Heart left ventricle (tissue), 16 donors: ENCODE results near the gene TMEM38A. TPM values are rescaled to one million over a fixed set of nuclear protein-coding genes. Genes with fewer than 3 reads are reported as not detected.

Source experiments
- ATAC-seq, 4 donors: fragments of 200-7000 bp; cut with Tn5 transposase; one replicate each; pipeline ENCODE4 v1.9.1; 2020 to 2022; ENCODE audit warnings: moderate library complexity in 4 of 4, mild to moderate bottlenecking in 3 of 4, moderate number of reproducible peaks in 1 of 4
- DNase-seq, 5 donors: peaks; one replicate each; pipeline ENCODE4 v3.0.0-alpha.2; 2020
- H3K27ac ChIP-seq, 12 donors: fragments of 200-600 bp; sonication (generic) in 4 of 12; one replicate each; pipeline versions ENCODE4 v1.5.0 to v1.8.0; 2016 to 2022; ENCODE audit warnings: mild to moderate bottlenecking in 2 of 12
- H3K27me3 ChIP-seq, 9 donors: fragments of 200-600 bp; sonication (generic) in 2 of 9; one replicate each; pipeline versions ENCODE4 v1.5.1 to v1.8.0; 2016 to 2022; ENCODE audit warnings: mild to moderate bottlenecking in 3 of 9
- H3K36me3 ChIP-seq, 9 donors: fragments of 200-600 bp; sonication (generic) in 2 of 9; one replicate each; pipeline versions ENCODE4 v1.5.0 to v1.8.0; 2018 to 2022; ENCODE audit warnings: mild to moderate bottlenecking in 2 of 9
- H3K4me1 ChIP-seq, 12 donors: fragments of 200-600 bp; sonication (generic) in 4 of 12; one replicate each; pipeline versions ENCODE4 v1.5.0 to v1.8.0; 2016 to 2022; ENCODE audit warnings: mild to moderate bottlenecking in 3 of 12
- H3K4me3 ChIP-seq, 12 donors: fragments of 200-600 bp; sonication (generic) in 4 of 12; one replicate each; pipeline versions ENCODE4 v1.5.0 to v1.8.0; 2017 to 2022; ENCODE audit warnings: mild to moderate bottlenecking in 9 of 12, moderate library complexity in 4 of 12
- H3K9me3 ChIP-seq, 12 donors: fragments of 200-600 bp; sonication (generic) in 4 of 12; one replicate each; pipeline versions ENCODE4 v1.5.0 to v1.8.0; 2016 to 2022; ENCODE audit warnings: mild to moderate bottlenecking in 1 of 12
- CTCF ChIP-seq, 12 donors: fragments of 200-600 bp; sonication (generic) in 4 of 12; IDR thresholded peaks; one replicate each; pipeline versions ENCODE4 v1.5.0 to v1.8.0; 2018 to 2022; ENCODE audit warnings: antibody characterized with exemption in 12 of 12, mild to moderate bottlenecking in 5 of 12
- POLR2A ChIP-seq, 2 donors: fragments of 450-650 bp; IDR thresholded peaks; one replicate each; pipeline ENCODE4 v1.6.1; 2017; ENCODE audit warnings: antibody characterized with exemption in 2 of 2, mild to moderate bottlenecking in 2 of 2, moderate library complexity in 2 of 2
- WGBS, 4 donors: extraction: QIAGEN DNeasy Blood & Tissue Kit in 2 of 4; methylation state at CpG; one replicate each; pipeline versions ENCODE4 v1.1.5 to v1.1.7; 2013 to 2018; 5-methylcytosine and 5-hydroxymethylcytosine counted together
- intact Hi-C, 10 donors: fragments of 100-400 bp; cut with DNase I; formaldehyde crosslinking; loops; one replicate each; pipeline versions ENCODE4 v1.11.1 to v1.14.2; 2022
- polyA plus RNA-seq, 2 donors: library from polyadenylated mRNA; stranded (reverse); fragments of 200-250 nt; gene quantifications; one replicate each; pipeline ENCODE4 v1.2.3, GENCODE V29; 2013
- total RNA-seq, 9 donors: library from RNA; depleted of rRNA in 2 of 9; stranded (reverse); fragments of >200 nt in 2 of 9; fragmentation: NEBNext Ultra II Directional in 3 of 9; extraction: Animal tissue kit (Norgen Biotek cat#: 25700) in 3 of 9; gene quantifications; one replicate each; pipeline versions ENCODE4 v1.1.0 to v1.2.4, GENCODE V29; 2016 to 2023
- donor health status: ischemic (EF 13 %, LVEDD 7.1; RV severe dilation, severe dysfunction).
- donor health status: healthy with polysubstance abuse.
- donor health status: DM: no; HTN: yes; CAD: no.
- donor health status: DM: no; HTN: no; CAD: no.
- donor health status: ischemic (EF 25% LVEDD 6.9; RV normal size, moderate dysfunction).
- donor health status: ischemic (EF 25% LVEDD 5.7; RV mildly dilated, moderate dysfunction).
- donor health status: healthy.
- donor health status: DM: yes; HTN: yes; CAD: no.
- donor health status: ischemic (EF 35%, LVEDD 5.7; RV mildly dilated, moderate dysfunction).
- donor health status: nonischemic (EF 11% LVEDD 7.7; RV severe dilation, severe dysfunction).
- donor health status: DM: yes; HTN: yes; CAD: no.
- donor health status: PGD.
- donor health status: ischemic (EF 29% LVEDD 5.4; RV normal size, mild dysfunction).
- donor health status: nonischemic (EF 23%, LVEDD 6.1; RV moderate dilation, normal function).

Gene TMEM38A
- total and polyA plus RNA-seq, 11 donors: 13.7 to 47.4 (median 27.2) TPM

- no peak for ATAC-seq
- peaks cover 0 to 2% (median 0%) of the 10 kb centered on the region in 12 donors for H3K9me3 ChIP-seq
- no peak for DNase-seq
- no peaks in the 10 kb centered on the region for H3K36me3 ChIP-seq
- intact Hi-C loops: no loop called here
- no peak overlapping the region for H3K4me3 ChIP-seq
- H3K27ac ChIP-seq: no peak overlapping the region
- TF ChIP-seq CTCF (IDR thresholded peaks at IDR 0.05) (no peak), POLR2A (IDR thresholded peaks at IDR 0.05) (no peak)
- H3K4me1 ChIP-seq: no peaks in the 10 kb centered on the region
- WGBS, 4 donors: 61 to 70% (median 65%) methylated on average over 4 of the region's 4 CpGs
- H3K27me3 ChIP-seq: peaks cover 0 to 3% (median 0%) of the 10 kb centered on the region in 9 donors
Measured at GRCh38 chr19:16737911-16738310, 77.0 kb downstream of the TMEM38A start.

GRCh38 chr19:16739546-16739945 is 78.6 kb downstream of the TMEM38A start:
- H3K36me3 ChIP-seq: no peaks in the 10 kb centered on the region
- peak in 1 of 5 donors; percentile 14 for DNase-seq
- no peaks in the 10 kb centered on the region for H3K27me3 ChIP-seq
- peaks cover 0 to 2% (median 0%) of the 10 kb centered on the region in 12 donors for H3K9me3 ChIP-seq
- intact Hi-C loops: no loop called here
- TF ChIP-seq POLR2A (IDR thresholded peaks at IDR 0.05): no peak
- TF ChIP-seq CTCF (IDR thresholded peaks at IDR 0.05): no peak
- ATAC-seq: no peak
- H3K4me1 ChIP-seq: no peaks in the 10 kb centered on the region
- no peak overlapping the region for H3K4me3 ChIP-seq
- WGBS, 4 donors: 23 to 28% (median 26%) methylated on average over 3 of the region's 3 CpGs
- no peak overlapping the region for H3K27ac ChIP-seq

Other genes with a start within 250 kb of the TMEM38A start
- gene EPS15L1, start 189.2 kb upstream of the TMEM38A start, total RNA-seq: 10 to 100 TPM; 24.5 to 70.1 (median 55.7) TPM
- 10 to 100 TPM; 50.0 to 56.9 TPM for gene EPS15L1, start 189.2 kb upstream of the TMEM38A start, polyA plus RNA-seq
- gene CALR3, start 165.0 kb upstream of the TMEM38A start, total RNA-seq: not detected
- gene CALR3, start 165.0 kb upstream of the TMEM38A start, polyA plus RNA-seq: not detected
- gene C19orf44, start 164.7 kb upstream of the TMEM38A start, total RNA-seq: 1 to 10 TPM; 1.6 to 4.8 (median 3.3) TPM
- gene C19orf44, start 164.7 kb upstream of the TMEM38A start, polyA plus RNA-seq: 1 to 10 TPM; 1.9 to 4.8 TPM
- gene CHERP, start 118.7 kb upstream of the TMEM38A start, total RNA-seq: 10 to 100 TPM in 7 of 9 donors, 1 to 10 TPM in 2; 5.7 to 24.6 (median 17.0) TPM
- 10 to 100 TPM; 11.6 to 15.5 TPM for gene CHERP, start 118.7 kb upstream of the TMEM38A start, polyA plus RNA-seq
- gene SLC35E1, start 88.7 kb upstream of the TMEM38A start, total RNA-seq: 10 to 100 TPM; 20.4 to 44.0 (median 24.0) TPM
- gene SLC35E1, start 88.7 kb upstream of the TMEM38A start, polyA plus RNA-seq: 10 to 100 TPM; 21.2 to 33.9 TPM
- gene MED26, start 32.9 kb upstream of the TMEM38A start, total RNA-seq: 1 to 10 TPM; 3.6 to 7.5 (median 4.6) TPM
- gene MED26, start 32.9 kb upstream of the TMEM38A start, polyA plus RNA-seq: 1 to 10 TPM; 4.3 to 5.6 TPM
- 10 to 100 TPM; 27.1 to 52.6 (median 45.2) TPM for gene SMIM7, start 995 bp upstream of the TMEM38A start, total RNA-seq
- gene SMIM7, start 995 bp upstream of the TMEM38A start, polyA plus RNA-seq: 10 to 100 TPM; 44.6 to 73.1 TPM
- under 1 TPM in 2 of 9 donors, not detected in 7; 0.04 to 0.05 TPM for gene NWD1, start 58.7 kb downstream of the TMEM38A start, total RNA-seq
- gene NWD1, start 58.7 kb downstream of the TMEM38A start, polyA plus RNA-seq: under 1 TPM; 0.03 to 0.04 TPM
- 10 to 100 TPM; 15.2 to 36.6 (median 24.7) TPM for gene SIN3B, start 168.3 kb downstream of the TMEM38A start, total RNA-seq
- 10 to 100 TPM; 18.2 to 20.7 TPM for gene SIN3B, start 168.3 kb downstream of the TMEM38A start, polyA plus RNA-seq
- gene F2RL3, start 227.9 kb downstream of the TMEM38A start, total RNA-seq: 1 to 10 TPM in 5 of 9 donors, under 1 TPM in 4; 0.12 to 4.1 (median 1.2) TPM
- gene F2RL3, start 227.9 kb downstream of the TMEM38A start, polyA plus RNA-seq: 1 to 10 TPM; 1.1 to 4.6 TPM